Measurements from ENCODE around the gene PITPNM1. TPM values are rescaled to one million over a fixed set of nuclear protein-coding genes. Genes with fewer than 3 reads are reported as not detected.

Gene PITPNM1
- total and polyA plus RNA-seq, 2 of the 13 experiments (the other 11 are each of a cell fraction or from before 2014, with no cell fraction given): 8.2 to 8.5 TPM

DNA sequence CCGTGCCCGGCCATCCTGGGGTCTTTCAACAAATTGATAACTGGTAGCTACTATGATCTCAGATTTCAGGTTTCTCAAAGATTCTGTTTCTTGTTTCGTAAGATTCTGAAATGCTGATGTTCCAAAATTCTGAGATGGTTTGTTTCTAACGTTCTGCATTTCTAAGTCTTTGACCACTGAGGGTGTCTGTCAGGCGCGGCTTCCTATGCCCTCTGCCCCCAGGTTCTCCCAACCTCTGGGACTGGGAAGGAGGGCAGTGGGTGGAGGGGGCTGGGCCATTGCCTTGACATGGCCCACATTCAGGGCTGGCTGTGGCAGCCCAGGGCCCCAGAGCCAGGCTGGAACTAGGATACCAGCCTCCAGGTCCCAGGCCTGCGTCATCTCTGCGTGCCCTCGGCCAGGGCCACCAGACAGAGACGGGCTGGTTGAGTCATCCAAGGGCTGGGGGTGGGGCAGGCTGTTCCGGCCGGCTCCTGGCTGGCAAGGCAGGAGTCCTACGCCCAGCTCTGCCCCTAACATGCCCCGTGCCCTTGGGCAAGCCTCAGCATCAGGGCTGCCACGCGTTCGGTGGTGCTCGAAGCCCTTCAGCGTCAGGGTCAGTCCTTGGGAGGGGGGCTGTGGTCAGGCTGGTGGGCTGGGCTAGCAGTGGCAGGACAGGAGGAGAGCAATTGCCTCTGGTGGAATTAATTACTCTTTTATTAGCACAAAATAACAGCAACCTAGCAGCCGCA lies 41.3 kb downstream of the PITPNM1 start (continued):
- TF ChIP-seq ZNF543 (CRISPR knock-in tag; IDR thresholded peaks at IDR 0.05) (no peak), EHMT2 (IDR thresholded peaks at IDR 0.05; ENCODE audit: borderline replicate concordance, low read depth, low read length) (no peak), HOXA9 (CRISPR knock-in tag; IDR thresholded peaks at IDR 0.05; ENCODE audit: borderline replicate concordance) (no peak), ZNF577 (CRISPR knock-in tag; IDR thresholded peaks at IDR 0.05; ENCODE audit: borderline replicate concordance, low read depth) (no peak), ZNF703 (CRISPR knock-in tag; IDR thresholded peaks at IDR 0.05; ENCODE audit: borderline replicate concordance) (no peak), TOPORS (CRISPR knock-in tag; IDR thresholded peaks at IDR 0.05) (no peak), NRL (CRISPR knock-in tag; IDR thresholded peaks at IDR 0.05; ENCODE audit: borderline replicate concordance) (peak; percentile 66; the same call in 1 of the 2 replicates), ARHGAP35 (CRISPR knock-in tag; IDR thresholded peaks at IDR 0.05; ENCODE audit: borderline replicate concordance) (0 out of 2 replicates have a peak, but pooled peaks have one; percentile 22), SIN3A (IDR thresholded peaks at IDR 0.05; ENCODE audit: borderline replicate concordance, low read depth, low read length) (no peak), ZNF549 (CRISPR knock-in tag; IDR thresholded peaks at IDR 0.05) (no peak), JDP2 (CRISPR knock-in tag; IDR thresholded peaks at IDR 0.05; ENCODE audit: borderline replicate concordance) (no peak), ZFP1 (CRISPR knock-in tag; IDR thresholded peaks at IDR 0.05) (no peak), KDM5B (CRISPR knock-in tag; IDR thresholded peaks at IDR 0.05; ENCODE audit: borderline replicate concordance) (no peak)
- TF ChIP-seq, protein P1, sequence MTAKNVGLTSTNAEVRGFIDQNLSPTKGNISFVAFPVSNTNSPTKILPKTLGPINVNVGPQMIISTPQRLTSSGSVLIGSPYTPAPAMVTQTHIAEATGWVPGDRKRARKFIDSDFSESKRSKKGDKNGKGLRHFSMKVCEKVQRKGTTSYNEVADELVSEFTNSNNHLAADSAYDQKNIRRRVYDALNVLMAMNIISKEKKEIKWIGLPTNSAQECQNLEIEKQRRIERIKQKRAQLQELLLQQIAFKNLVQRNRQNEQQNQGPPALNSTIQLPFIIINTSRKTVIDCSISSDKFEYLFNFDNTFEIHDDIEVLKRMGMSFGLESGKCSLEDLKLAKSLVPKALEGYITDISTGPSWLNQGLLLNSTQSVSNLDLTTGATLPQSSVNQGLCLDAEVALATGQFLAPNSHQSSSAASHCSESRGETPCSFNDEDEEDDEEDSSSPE (CRISPR knock-in tag; IDR thresholded peaks at IDR 0.05): no peak
- TF ChIP-seq, protein P2, sequence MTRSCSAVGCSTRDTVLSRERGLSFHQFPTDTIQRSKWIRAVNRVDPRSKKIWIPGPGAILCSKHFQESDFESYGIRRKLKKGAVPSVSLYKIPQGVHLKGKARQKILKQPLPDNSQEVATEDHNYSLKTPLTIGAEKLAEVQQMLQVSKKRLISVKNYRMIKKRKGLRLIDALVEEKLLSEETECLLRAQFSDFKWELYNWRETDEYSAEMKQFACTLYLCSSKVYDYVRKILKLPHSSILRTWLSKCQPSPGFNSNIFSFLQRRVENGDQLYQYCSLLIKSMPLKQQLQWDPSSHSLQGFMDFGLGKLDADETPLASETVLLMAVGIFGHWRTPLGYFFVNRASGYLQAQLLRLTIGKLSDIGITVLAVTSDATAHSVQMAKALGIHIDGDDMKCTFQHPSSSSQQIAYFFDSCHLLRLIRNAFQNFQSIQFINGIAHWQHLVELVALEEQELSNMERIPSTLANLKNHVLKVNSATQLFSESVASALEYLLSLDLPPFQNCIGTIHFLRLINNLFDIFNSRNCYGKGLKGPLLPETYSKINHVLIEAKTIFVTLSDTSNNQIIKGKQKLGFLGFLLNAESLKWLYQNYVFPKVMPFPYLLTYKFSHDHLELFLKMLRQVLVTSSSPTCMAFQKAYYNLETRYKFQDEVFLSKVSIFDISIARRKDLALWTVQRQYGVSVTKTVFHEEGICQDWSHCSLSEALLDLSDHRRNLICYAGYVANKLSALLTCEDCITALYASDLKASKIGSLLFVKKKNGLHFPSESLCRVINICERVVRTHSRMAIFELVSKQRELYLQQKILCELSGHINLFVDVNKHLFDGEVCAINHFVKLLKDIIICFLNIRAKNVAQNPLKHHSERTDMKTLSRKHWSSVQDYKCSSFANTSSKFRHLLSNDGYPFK (CRISPR knock-in tag; IDR thresholded peaks at IDR 0.05; ENCODE audit: borderline replicate concordance): no peak; the same call in 1 of the 2 replicates
- TF ChIP-seq, protein P3, sequence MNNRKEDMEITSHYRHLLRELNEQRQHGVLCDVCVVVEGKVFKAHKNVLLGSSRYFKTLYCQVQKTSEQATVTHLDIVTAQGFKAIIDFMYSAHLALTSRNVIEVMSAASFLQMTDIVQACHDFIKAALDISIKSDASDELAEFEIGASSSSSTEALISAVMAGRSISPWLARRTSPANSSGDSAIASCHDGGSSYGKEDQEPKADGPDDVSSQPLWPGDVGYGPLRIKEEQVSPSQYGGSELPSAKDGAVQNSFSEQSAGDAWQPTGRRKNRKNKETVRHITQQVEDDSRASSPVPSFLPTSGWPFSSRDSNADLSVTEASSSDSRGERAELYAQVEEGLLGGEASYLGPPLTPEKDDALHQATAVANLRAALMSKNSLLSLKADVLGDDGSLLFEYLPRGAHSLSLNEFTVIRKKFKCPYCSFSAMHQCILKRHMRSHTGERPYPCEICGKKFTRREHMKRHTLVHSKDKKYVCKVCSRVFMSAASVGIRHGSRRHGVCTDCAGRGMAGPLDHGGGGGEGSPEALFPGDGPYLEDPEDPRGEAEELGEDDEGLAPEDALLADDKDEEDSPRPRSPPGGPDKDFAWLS (CRISPR knock-in tag; IDR thresholded peaks at IDR 0.05; ENCODE audit: borderline replicate concordance): no peak
- TF ChIP-seq, protein P4, sequence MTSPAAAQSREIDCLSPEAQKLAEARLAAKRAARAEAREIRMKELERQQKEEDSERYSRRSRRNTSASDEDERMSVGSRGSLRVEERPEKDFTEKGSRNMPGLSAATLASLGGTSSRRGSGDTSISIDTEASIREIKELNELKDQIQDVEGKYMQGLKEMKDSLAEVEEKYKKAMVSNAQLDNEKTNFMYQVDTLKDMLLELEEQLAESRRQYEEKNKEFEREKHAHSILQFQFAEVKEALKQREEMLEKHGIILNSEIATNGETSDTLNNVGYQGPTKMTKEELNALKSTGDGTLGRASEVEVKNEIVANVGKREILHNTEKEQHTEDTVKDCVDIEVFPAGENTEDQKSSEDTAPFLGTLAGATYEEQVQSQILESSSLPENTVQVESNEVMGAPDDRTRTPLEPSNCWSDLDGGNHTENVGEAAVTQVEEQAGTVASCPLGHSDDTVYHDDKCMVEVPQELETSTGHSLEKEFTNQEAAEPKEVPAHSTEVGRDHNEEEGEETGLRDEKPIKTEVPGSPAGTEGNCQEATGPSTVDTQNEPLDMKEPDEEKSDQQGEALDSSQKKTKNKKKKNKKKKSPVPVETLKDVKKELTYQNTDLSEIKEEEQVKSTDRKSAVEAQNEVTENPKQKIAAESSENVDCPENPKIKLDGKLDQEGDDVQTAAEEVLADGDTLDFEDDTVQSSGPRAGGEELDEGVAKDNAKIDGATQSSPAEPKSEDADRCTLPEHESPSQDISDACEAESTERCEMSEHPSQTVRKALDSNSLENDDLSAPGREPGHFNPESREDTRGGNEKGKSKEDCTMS (CRISPR knock-in tag; conservative IDR thresholded peaks at IDR 0.05): no peak
- TF ChIP-seq, protein P5, sequence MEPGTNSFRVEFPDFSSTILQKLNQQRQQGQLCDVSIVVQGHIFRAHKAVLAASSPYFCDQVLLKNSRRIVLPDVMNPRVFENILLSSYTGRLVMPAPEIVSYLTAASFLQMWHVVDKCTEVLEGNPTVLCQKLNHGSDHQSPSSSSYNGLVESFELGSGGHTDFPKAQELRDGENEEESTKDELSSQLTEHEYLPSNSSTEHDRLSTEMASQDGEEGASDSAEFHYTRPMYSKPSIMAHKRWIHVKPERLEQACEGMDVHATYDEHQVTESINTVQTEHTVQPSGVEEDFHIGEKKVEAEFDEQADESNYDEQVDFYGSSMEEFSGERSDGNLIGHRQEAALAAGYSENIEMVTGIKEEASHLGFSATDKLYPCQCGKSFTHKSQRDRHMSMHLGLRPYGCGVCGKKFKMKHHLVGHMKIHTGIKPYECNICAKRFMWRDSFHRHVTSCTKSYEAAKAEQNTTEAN (CRISPR knock-in tag; conservative IDR thresholded peaks at IDR 0.05): no peak

Data from HepG2 (cell line).